Keratinocyte (primary cell): ENCODE results near the gene CD34. TPM values are rescaled to one million over a fixed set of nuclear protein-coding genes. Genes with fewer than 3 reads are reported as not detected.

Experiments used
- DNase-seq: peaks from one replicate; pipeline ENCODE4 v3.0.0-alpha.2; 2011; ENCODE audit warnings: low read depth, missing footprints, low spot score
- FAIRE-seq: peaks from 2 replicates; lab custom pipeline; 2011; peaks lifted over from hg19 to GRCh38; lab: Jason Lieb, UNC
- H2AFZ ChIP-seq: 2 replicates; pipeline ENCODE4 v1.6.0; 2012; ENCODE audit warnings: low read length, control low read depth, inconsistent platforms; ENCODE audit not compliant: control insufficient read depth
- H3K27ac ChIP-seq: 2 replicates; pipeline ENCODE4 v1.5.1; 2011; ENCODE audit warnings: low read length; ENCODE audit not compliant: control insufficient read depth, insufficient read depth
- H3K27me3 ChIP-seq: 3 replicates; pipeline ENCODE4 v1.6.0; 2011; ENCODE audit warnings: low read length; ENCODE audit not compliant: control insufficient read depth, insufficient read depth; ENCODE audit errors: extremely low read depth
- H3K36me3 ChIP-seq, 2 experiments: 2 replicates in 1 of 2; 3 replicates in 1 of 2; pipeline ENCODE4 v1.5.1; 2011; ENCODE audit warnings: low read length in 2 of 2, mild to moderate bottlenecking in 1 of 2; ENCODE audit not compliant: control insufficient read depth in 2 of 2, insufficient read depth in 2 of 2; ENCODE audit errors: extremely low read depth in 1 of 2
- H3K4me1 ChIP-seq: 3 replicates; pipeline ENCODE4 v1.5.1; 2011; ENCODE audit warnings: low read length; ENCODE audit not compliant: control insufficient read depth, insufficient read depth; ENCODE audit errors: extremely low read depth
- H3K4me2 ChIP-seq: 3 replicates; pipeline ENCODE4 v1.6.0; 2011; ENCODE audit warnings: low read depth, low read length; ENCODE audit not compliant: control insufficient read depth, insufficient read depth; ENCODE audit errors: extremely low read depth
- H3K4me3 ChIP-seq, 3 experiments: fragments of 200-600 bp in 1 of 3; sonication (generic) in 1 of 3; 2 replicates in 2 of 3; 3 replicates in 1 of 3; pipeline ENCODE4 v1.5.1; 2011 to 2016; ENCODE audit warnings: low read length in 3 of 3, mild to moderate bottlenecking in 3 of 3, control low read depth in 2 of 3, inconsistent platforms in 1 of 3, low read depth in 1 of 3, mixed read lengths in 1 of 3, mixed run types in 1 of 3, moderate library complexity in 1 of 3; ENCODE audit not compliant: control insufficient read depth in 2 of 3, insufficient read depth in 2 of 3; ENCODE audit errors: extremely low read depth in 1 of 3
- H3K79me2 ChIP-seq: 2 replicates; pipeline ENCODE4 v1.6.0; 2012; ENCODE audit warnings: low read length; ENCODE audit not compliant: control insufficient read depth, insufficient read depth
- H3K9ac ChIP-seq: 3 replicates; pipeline ENCODE4 v1.6.0; 2011; ENCODE audit warnings: low read length; ENCODE audit not compliant: control insufficient read depth, insufficient read depth; ENCODE audit errors: extremely low read depth
- H3K9me1 ChIP-seq: 3 replicates; pipeline ENCODE4 v1.6.0; 2011; ENCODE audit warnings: low read length; ENCODE audit not compliant: control insufficient read depth, insufficient read depth; ENCODE audit errors: extremely low read depth
- H3K9me3 ChIP-seq: 2 replicates; pipeline ENCODE4 v1.5.1; 2012; ENCODE audit warnings: low read depth, low read length; ENCODE audit not compliant: control insufficient read depth
- H4K20me1 ChIP-seq: 3 replicates; pipeline ENCODE4 v1.6.0; 2011; ENCODE audit warnings: low read length; ENCODE audit not compliant: control insufficient read depth, insufficient read depth; ENCODE audit errors: extremely low read depth
- EZH2 ChIP-seq: IDR thresholded peaks from one replicate; pipeline ENCODE4 v1.6.1; 2012; ENCODE audit warnings: inconsistent platforms, mild to moderate bottlenecking, low read length, moderate library complexity
- dilution Hi-C: fragments of 300-500 bp; cut with MboI; formaldehyde crosslinking; loops from one replicate; pipeline ENCODE4 v1.7.0; 2020; ENCODE audit warnings: low sequenced_read_pairs; ENCODE audit not compliant: extremely low pct_ligation_motif_present
- polyA plus RNA-seq, 5 experiments: library from polyadenylated mRNA; depleted of rRNA in 3 of 5; stranded (reverse) in 3 of 5; stranded (forward) in 1 of 5; unstranded in 1 of 5; fragments of >200 nt; gene quantifications; 1 replicate in 1 of 5; 2 replicates in 3 of 5; 3 replicates in 1 of 5; pipeline versions ENCODE4 v1.2.1 to v1.2.3, GENCODE V29; 2011 to 2012; ENCODE audit warnings: missing spikeins in 2 of 5, low read depth in 1 of 5, low replicate concordance in 1 of 5
- TF ChIP-seq, protein P1 (sequence below), 3 experiments: IDR thresholded peaks in 1 of 3; conservative IDR thresholded peaks in 1 of 3; optimal IDR thresholded peaks in 1 of 3; 2 replicates in 2 of 3; 3 replicates in 1 of 3; pipeline versions ENCODE3 to v1.5.1; 2011; ENCODE audit warnings: low read length in 3 of 3, mild to moderate bottlenecking in 3 of 3, moderate library complexity in 2 of 3, control low read depth in 1 of 3, inconsistent platforms in 1 of 3; ENCODE audit not compliant: insufficient read depth in 2 of 3; ENCODE audit errors: extremely low read depth in 1 of 3

Gene CD34
- polyA plus RNA-seq, 1 donor (not counting 4 experiments of a cell fraction or from before 2014, with no cell fraction given), result 0.03 TPM

DNA sequence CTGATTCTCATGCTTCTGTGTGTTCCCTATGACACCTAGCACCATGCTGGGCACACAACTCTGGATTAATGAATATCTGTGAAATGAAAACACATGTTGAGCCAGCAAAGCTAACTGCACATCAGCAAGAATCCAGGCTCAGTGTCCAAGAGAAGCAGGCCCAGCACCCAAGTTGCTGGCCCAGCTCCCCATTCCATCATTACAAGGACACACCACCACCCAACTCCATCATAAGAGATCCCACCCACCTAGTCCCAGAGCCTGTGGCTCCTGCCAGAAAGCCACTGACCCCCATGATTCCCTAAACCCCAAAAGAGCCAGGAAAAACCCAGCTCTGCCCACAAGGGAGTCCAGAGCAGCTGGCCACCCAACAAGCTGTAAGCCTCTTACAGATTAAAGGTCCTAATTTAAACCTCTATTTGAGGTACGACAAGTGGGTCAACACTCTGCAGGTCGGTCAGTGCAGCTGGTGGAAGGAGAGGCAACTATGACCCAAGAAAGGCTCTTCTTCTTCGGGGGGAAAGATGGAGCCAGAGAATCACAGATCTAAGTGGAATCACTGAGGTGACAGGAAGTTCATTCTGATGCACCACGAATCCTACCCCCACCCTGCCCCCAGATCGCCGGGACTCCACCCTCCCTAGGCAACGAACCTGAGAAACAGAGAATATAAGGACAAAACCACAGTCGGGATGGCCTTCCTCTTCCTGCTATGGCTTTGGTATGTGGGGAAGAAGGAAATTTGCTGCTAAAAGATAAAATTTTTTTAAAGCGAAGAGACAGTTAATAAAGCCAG, 58.2 kb downstream of the CD34 start:
- Histone ChIP-seq H3K4me3 (no peak overlapping the region), H3K9ac (no peak overlapping the region), H3K36me3 (peaks cover 18 to 32% of the 10 kb centered on the region in 2 experiments), H2AFZ (no peak overlapping the region), H3K79me2 (peaks cover 70% of the 10 kb centered on the region), H3K4me1 (peaks cover 23% of the 10 kb centered on the region), H4K20me1 (no peaks in the 10 kb centered on the region), H3K9me3 (no peaks in the 10 kb centered on the region), H3K27me3 (no peaks in the 10 kb centered on the region), H3K27ac (no peak overlapping the region), H3K9me1 (no peaks in the 10 kb centered on the region), H3K4me2 (no peak overlapping the region)
- TF ChIP-seq, protein P1, sequence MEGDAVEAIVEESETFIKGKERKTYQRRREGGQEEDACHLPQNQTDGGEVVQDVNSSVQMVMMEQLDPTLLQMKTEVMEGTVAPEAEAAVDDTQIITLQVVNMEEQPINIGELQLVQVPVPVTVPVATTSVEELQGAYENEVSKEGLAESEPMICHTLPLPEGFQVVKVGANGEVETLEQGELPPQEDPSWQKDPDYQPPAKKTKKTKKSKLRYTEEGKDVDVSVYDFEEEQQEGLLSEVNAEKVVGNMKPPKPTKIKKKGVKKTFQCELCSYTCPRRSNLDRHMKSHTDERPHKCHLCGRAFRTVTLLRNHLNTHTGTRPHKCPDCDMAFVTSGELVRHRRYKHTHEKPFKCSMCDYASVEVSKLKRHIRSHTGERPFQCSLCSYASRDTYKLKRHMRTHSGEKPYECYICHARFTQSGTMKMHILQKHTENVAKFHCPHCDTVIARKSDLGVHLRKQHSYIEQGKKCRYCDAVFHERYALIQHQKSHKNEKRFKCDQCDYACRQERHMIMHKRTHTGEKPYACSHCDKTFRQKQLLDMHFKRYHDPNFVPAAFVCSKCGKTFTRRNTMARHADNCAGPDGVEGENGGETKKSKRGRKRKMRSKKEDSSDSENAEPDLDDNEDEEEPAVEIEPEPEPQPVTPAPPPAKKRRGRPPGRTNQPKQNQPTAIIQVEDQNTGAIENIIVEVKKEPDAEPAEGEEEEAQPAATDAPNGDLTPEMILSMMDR (optimal IDR thresholded peaks at IDR 0.05 in 1 of 3, IDR thresholded peaks at IDR 0.05 in 1 of 3, conservative IDR thresholded peaks at IDR 0.05 in 1 of 3; ENCODE audit: extremely low read depth in 1 of 3, insufficient read depth in 2 of 3, low read length in 3 of 3), result no peak
- no peak for TF ChIP-seq EZH2
- FAIRE-seq (no peak), DNase-seq (no peak)
- dilution Hi-C loops, result no loop called here

DNA sequence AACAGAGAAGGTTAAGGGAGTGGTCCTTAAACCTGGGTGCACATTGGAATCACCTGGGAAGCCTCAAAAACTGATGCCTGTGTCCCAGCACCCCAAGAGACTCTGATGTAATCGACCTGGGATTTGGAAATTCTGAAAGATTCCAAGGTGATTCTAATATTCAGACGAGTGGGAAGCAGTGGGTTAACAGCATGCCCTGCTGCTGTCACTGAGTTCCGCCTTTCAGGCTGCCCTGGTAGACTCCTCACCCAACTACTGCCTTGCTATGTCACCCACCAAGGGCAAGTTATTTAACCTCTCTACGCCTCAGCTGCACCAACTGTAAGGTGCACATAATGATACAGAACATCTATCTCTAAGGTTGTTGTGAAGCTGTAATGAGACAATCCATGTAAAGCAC, 59.2 kb downstream of the CD34 start:
- no peak for TF ChIP-seq EZH2
- TF ChIP-seq, protein P1 (optimal IDR thresholded peaks at IDR 0.05 in 1 of 3, IDR thresholded peaks at IDR 0.05 in 1 of 3, conservative IDR thresholded peaks at IDR 0.05 in 1 of 3; ENCODE audit: extremely low read depth in 1 of 3, insufficient read depth in 2 of 3, low read length in 3 of 3), result no peak
- Histone ChIP-seq H3K27ac (no peak overlapping the region), H2AFZ (no peak overlapping the region), H3K9ac (no peak overlapping the region), H4K20me1 (no peaks in the 10 kb centered on the region), H3K4me2 (no peak overlapping the region), H3K36me3 (peaks cover 18 to 24% of the 10 kb centered on the region in 2 experiments), H3K4me1 (peaks cover 34% of the 10 kb centered on the region), H3K79me2 (peaks cover 59% of the 10 kb centered on the region), H3K9me1 (no peaks in the 10 kb centered on the region), H3K9me3 (no peaks in the 10 kb centered on the region), H3K4me3 (no peak overlapping the region), H3K27me3 (no peaks in the 10 kb centered on the region)
- DNase-seq (no peak), FAIRE-seq (no peak)
- dilution Hi-C loops, result no loop called here
